Measurements from ENCODE around the gene KRTAP5-3.

Gene KRTAP5-3

DNA sequence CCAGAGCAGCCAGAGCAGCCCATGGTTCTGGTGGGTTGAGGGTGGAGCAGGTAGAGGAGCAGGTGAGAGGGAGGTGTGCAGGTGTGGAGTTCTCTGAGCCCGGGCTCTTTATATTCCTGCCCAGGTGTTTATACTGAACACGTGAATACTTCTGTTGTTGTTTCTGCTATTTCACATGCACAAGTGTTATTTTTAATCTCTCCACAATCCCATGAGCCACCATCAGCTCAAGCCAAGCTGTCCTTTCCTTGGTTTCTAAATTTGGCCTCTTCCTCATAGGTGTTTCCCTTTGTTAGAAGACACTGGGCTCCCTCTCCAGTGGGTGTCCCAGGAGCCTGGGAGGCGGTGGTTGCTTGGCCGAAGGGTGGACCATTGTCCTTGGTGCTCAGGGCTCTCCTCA lies at the start of gene KRTAP5-3:
Gene KRTAP5-3 (minus strand): TSS at position 101 of the 400 bp plus-strand sequence. CDS start 78 bp downstream, at position 23.
- TF ChIP-seq EP300 (IDR thresholded peaks at IDR 0.05; ENCODE audit: borderline replicate concordance), result no peak
- no peak for TF ChIP-seq NFIC (IDR thresholded peaks at IDR 0.05)
- TF ChIP-seq ZBTB7A (IDR thresholded peaks at IDR 0.05; ENCODE audit: low read depth), result no peak
- no peak for TF ChIP-seq YY1 (IDR thresholded peaks at IDR 0.05; ENCODE audit: low read depth)
- no peak for TF ChIP-seq CREB1 (IDR thresholded peaks at IDR 0.05; ENCODE audit: low read depth)
- TF ChIP-seq TAF1 (IDR thresholded peaks at IDR 0.05; ENCODE audit: low read depth), result no peak
- TF ChIP-seq CEBPB (IDR thresholded peaks at IDR 0.05), result no peak
- no peak for TF ChIP-seq TEAD4 (IDR thresholded peaks at IDR 0.05)
- TF ChIP-seq REST (IDR thresholded peaks at IDR 0.05; ENCODE audit: low read depth), result no peak
- no peak for TF ChIP-seq USF1 (IDR thresholded peaks at IDR 0.05)
- TF ChIP-seq, protein P1, sequence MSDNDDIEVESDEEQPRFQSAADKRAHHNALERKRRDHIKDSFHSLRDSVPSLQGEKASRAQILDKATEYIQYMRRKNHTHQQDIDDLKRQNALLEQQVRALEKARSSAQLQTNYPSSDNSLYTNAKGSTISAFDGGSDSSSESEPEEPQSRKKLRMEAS (IDR thresholded peaks at IDR 0.05), result no peak
- no peak for TF ChIP-seq FOXM1 (IDR thresholded peaks at IDR 0.05; ENCODE audit: borderline replicate concordance, low read depth)
- TF ChIP-seq TCF12 (IDR thresholded peaks at IDR 0.05; ENCODE audit: low read depth), result no peak
- no peak for TF ChIP-seq EGR1 (IDR thresholded peaks at IDR 0.05)
- no peak for TF ChIP-seq RAD21 (IDR thresholded peaks at IDR 0.05; ENCODE audit: low read depth)

DNA sequence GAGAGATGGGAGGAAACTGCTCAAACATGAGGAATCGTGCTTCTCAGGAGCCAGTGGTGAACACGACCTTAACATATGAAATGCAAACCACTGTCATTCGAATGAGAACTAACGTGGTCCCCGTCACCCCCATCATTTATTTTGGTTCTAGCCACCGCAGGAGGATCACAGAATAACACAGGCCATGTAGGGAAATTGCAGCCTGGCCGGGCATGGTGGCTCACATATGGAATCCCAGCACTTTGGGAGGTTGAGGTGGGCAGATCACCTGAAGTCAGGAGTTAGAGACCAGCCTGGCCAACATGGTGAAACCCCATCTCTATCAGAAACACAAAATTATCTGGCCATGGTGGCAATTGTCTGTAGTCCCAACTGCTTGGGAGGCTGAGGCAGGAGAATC lies 48.4 kb upstream of the KRTAP5-3 start:
- no peak for TF ChIP-seq RAD21 (IDR thresholded peaks at IDR 0.05; ENCODE audit: low read depth)
- no peak for TF ChIP-seq REST (IDR thresholded peaks at IDR 0.05; ENCODE audit: low read depth)
- TF ChIP-seq NFIC (IDR thresholded peaks at IDR 0.05), result no peak

- no peak for TF ChIP-seq EGR1 (IDR thresholded peaks at IDR 0.05)
- TF ChIP-seq REST (IDR thresholded peaks at IDR 0.05; ENCODE audit: low read depth), result no peak
- no peak for TF ChIP-seq TEAD4 (IDR thresholded peaks at IDR 0.05)
These were observed 47.8 kb upstream of the KRTAP5-3 start for GRCh38 chr11:1656061-1656441.

DNA sequence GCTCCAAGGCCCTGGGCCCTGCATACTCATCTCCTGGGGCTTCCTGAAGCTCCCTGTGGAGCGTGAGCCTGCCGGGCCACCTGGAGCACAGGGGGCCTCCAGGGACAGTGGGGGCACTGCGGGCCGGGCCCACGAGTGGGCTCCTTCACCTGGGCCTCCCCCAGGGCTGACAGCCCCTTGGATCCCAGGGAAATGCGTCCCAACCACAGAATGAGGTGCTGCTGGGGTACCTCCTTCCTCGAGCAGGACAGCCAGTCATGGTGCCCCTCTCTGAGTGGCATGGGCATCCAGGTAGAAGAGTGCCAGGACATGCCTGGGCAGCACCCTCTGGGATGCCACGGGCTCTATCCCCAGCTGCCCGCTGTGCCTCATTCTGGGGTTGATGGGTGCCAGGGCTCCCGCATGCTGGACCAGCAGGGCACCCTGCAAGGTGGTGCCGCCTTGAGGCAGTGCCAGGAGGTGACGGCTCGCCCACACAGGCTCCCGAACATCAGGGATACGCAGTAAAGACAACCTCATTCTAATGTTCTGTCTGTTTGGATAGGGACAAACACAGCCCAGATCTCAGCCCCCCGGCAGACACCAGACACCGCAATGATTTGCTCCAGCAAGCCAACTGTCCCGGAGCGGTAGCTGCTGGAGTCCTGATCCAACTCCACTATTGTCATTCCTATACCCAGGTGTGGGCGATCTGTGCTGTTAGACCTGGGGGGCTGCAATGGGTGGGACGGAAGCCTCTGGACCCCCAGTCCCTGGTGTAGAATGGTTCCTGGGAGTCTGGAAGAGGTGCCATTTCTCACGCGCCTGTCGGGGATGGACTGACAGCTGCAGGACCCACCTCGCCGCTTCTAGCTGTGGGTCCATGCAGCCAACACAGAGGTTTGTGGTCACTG lies 47.2 kb upstream of the KRTAP5-3 start:
- TF ChIP-seq REST (IDR thresholded peaks at IDR 0.05; ENCODE audit: low read depth), result no peak
- no peak for TF ChIP-seq NFIC (IDR thresholded peaks at IDR 0.05)
- TF ChIP-seq, protein P1 (IDR thresholded peaks at IDR 0.05), result no peak
- TF ChIP-seq TCF12 (IDR thresholded peaks at IDR 0.05; ENCODE audit: low read depth), result no peak
- TF ChIP-seq EP300 (IDR thresholded peaks at IDR 0.05; ENCODE audit: borderline replicate concordance), result no peak
- TF ChIP-seq USF1 (IDR thresholded peaks at IDR 0.05), result no peak
- no peak for TF ChIP-seq TAF1 (IDR thresholded peaks at IDR 0.05; ENCODE audit: low read depth)
- no peak for TF ChIP-seq CREB1 (IDR thresholded peaks at IDR 0.05; ENCODE audit: low read depth)
- TF ChIP-seq YY1 (IDR thresholded peaks at IDR 0.05; ENCODE audit: low read depth), result no peak
- TF ChIP-seq RAD21 (IDR thresholded peaks at IDR 0.05; ENCODE audit: low read depth), result no peak
- TF ChIP-seq CEBPB (IDR thresholded peaks at IDR 0.05), result no peak
- TF ChIP-seq TEAD4 (IDR thresholded peaks at IDR 0.05), result no peak
- TF ChIP-seq FOXM1 (IDR thresholded peaks at IDR 0.05; ENCODE audit: borderline replicate concordance, low read depth), result no peak
- no peak for TF ChIP-seq EGR1 (IDR thresholded peaks at IDR 0.05)
- TF ChIP-seq ZBTB7A (IDR thresholded peaks at IDR 0.05; ENCODE audit: low read depth), result no peak
